OCI-LY1 (cell line): ENCODE data around the gene MYZAP.

Experiments
- H2AFZ ChIP-seq: fragments of 200-600 bp; sonication (generic), shearing (Covaris generic); 2 replicates; pipeline ENCODE4 v1.6.0; 2014; ENCODE audit warnings: antibody characterized with exemption, mild to moderate bottlenecking, low read length
- H3F3A ChIP-seq: fragments of 200-600 bp; sonication (generic), shearing (Covaris generic); 2 replicates; pipeline ENCODE4 v1.6.0; 2014; ENCODE audit warnings: mild to moderate bottlenecking, antibody characterized with exemption, low read length, moderate library complexity; ENCODE audit not compliant: insufficient read depth
- H3K27ac ChIP-seq: fragments of 200-600 bp; sonication (generic); 2 replicates; pipeline ENCODE4 v1.5.1; 2014; ENCODE audit warnings: low read length, mixed run types, mild to moderate bottlenecking, low read depth; ENCODE audit not compliant: poor library complexity, severe bottlenecking
- H3K27me3 ChIP-seq: fragments of 200-600 bp; sonication (generic); 2 replicates; pipeline ENCODE4 v1.6.0; 2014; ENCODE audit warnings: antibody characterized with exemption, mild to moderate bottlenecking, low read length, moderate library complexity; ENCODE audit not compliant: insufficient read depth
- H3K36me3 ChIP-seq: fragments of 200-600 bp; sonication (generic); 2 replicates; pipeline ENCODE4 v1.6.1; 2014; ENCODE audit warnings: mild to moderate bottlenecking, antibody characterized with exemption, low read length, moderate library complexity, mixed read lengths; ENCODE audit not compliant: insufficient read depth
- H3K4me1 ChIP-seq: fragments of 200-600 bp; sonication (generic); 2 replicates; pipeline ENCODE4 v1.5.1; 2014; ENCODE audit warnings: mild to moderate bottlenecking, low read length, moderate library complexity; ENCODE audit not compliant: insufficient read depth, severe bottlenecking
- H3K4me2 ChIP-seq: fragments of 200-600 bp; sonication (generic), shearing (Covaris generic); 2 replicates; pipeline ENCODE4 v1.6.1; 2014; ENCODE audit warnings: low read length
- H3K4me3 ChIP-seq: fragments of 200-600 bp; sonication (generic); 2 replicates; pipeline ENCODE4 v1.5.1; 2014; ENCODE audit warnings: low read length, low read depth, mild to moderate bottlenecking, mixed read lengths; ENCODE audit not compliant: poor library complexity, severe bottlenecking
- H3K79me2 ChIP-seq: fragments of 200-600 bp; shearing (Covaris generic); 2 replicates; pipeline ENCODE4 v1.6.1; 2016; ENCODE audit warnings: mixed run types, low read length, mixed read lengths; ENCODE audit not compliant: insufficient read depth
- H3K9ac ChIP-seq: fragments of 200-600 bp; sonication (generic), shearing (Covaris generic); 2 replicates; pipeline ENCODE4 v1.6.1; 2014; ENCODE audit warnings: mild to moderate bottlenecking, low read length, mixed read lengths
- H3K9me2 ChIP-seq: fragments of 200-600 bp; sonication (generic), shearing (Covaris generic); 2 replicates; pipeline ENCODE4 v1.6.1; 2014; ENCODE audit warnings: low read depth, mild to moderate bottlenecking, low read length, mixed read lengths
- H3K9me3 ChIP-seq: fragments of 200-600 bp; shearing (Covaris generic); 2 replicates; pipeline ENCODE4 v1.6.1; 2014; ENCODE audit warnings: low read length, mixed read lengths
- H4K20me1 ChIP-seq: fragments of 200-600 bp; sonication (generic), shearing (Covaris generic); 2 replicates; pipeline ENCODE4 v1.6.0; 2016; ENCODE audit warnings: mild to moderate bottlenecking, low read length; ENCODE audit not compliant: insufficient read depth
- EZH2 ChIP-seq: fragments of 200-600 bp; sonication (generic), shearing (Covaris generic); IDR thresholded peaks from 2 replicates; pipeline ENCODE4 v1.8.0; 2017; ENCODE audit warnings: borderline replicate concordance, mixed run types, mild to moderate bottlenecking, antibody characterized with exemption, low read length, moderate library complexity, mixed read lengths
- TF ChIP-seq, protein P1 (sequence below): fragments of 200-600 bp; sonication (generic), shearing (Covaris generic); IDR thresholded peaks from 2 replicates; pipeline ENCODE4 v1.5.1; 2017; ENCODE audit warnings: mild to moderate bottlenecking, antibody characterized with exemption, low read length, moderate library complexity, mixed read lengths

Gene MYZAP

DNA sequence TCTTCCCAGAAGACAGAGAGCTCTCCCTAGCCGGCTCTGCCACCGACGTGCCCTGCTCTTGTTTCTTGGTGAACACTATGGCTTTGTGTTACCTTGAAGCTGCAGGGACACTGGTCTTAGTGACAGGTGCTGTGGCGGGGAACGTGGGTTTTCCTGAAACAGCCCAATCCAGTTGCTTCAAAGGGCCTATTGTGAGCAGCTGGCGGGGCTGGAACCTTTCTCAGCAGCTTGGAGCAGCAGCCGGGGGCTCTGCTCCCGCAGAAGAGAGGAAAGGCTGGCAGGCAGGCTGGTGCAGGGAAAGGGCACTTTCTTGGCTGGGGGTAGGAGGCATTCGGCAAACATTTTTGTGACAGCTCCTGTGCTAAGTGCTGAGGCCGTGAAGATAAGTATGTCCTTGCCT is 12.8 kb downstream of the MYZAP start:
- no peak overlapping the region for H3K27ac ChIP-seq
- no peak for TF ChIP-seq EZH2
- TF ChIP-seq, protein P1, sequence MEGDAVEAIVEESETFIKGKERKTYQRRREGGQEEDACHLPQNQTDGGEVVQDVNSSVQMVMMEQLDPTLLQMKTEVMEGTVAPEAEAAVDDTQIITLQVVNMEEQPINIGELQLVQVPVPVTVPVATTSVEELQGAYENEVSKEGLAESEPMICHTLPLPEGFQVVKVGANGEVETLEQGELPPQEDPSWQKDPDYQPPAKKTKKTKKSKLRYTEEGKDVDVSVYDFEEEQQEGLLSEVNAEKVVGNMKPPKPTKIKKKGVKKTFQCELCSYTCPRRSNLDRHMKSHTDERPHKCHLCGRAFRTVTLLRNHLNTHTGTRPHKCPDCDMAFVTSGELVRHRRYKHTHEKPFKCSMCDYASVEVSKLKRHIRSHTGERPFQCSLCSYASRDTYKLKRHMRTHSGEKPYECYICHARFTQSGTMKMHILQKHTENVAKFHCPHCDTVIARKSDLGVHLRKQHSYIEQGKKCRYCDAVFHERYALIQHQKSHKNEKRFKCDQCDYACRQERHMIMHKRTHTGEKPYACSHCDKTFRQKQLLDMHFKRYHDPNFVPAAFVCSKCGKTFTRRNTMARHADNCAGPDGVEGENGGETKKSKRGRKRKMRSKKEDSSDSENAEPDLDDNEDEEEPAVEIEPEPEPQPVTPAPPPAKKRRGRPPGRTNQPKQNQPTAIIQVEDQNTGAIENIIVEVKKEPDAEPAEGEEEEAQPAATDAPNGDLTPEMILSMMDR: no peak

DNA sequence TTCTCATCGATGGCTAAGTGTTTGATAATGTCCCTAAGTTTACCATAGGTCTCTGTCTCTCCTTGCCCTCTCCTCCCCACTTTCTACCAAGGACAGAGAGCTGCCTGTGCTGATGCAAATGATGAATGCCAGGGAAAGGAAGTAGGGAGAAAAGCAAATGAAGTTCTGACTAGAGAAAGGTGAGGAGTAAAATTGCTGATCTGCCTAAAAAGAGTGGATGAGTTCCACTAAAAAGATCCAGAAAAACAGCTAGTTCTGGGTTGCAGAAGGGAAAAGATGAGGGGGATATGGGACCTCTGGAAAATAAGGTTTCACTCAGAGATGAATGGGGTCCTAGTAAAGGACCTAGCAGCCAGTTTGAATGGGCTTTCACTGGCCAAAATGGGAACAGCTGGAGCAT is 13.8 kb downstream of the MYZAP start:
- H4K20me1 ChIP-seq: no peaks in the 10 kb centered on the region
- no peaks in the 10 kb centered on the region for H3K79me2 ChIP-seq
- H3K27me3 ChIP-seq: no peaks in the 10 kb centered on the region
- no peaks in the 10 kb centered on the region for H3K36me3 ChIP-seq
- no peaks in the 10 kb centered on the region for H3K9me3 ChIP-seq
- H3K4me2 ChIP-seq: no peak overlapping the region
- H3F3A ChIP-seq: no peaks in the 10 kb centered on the region
- H3K27ac ChIP-seq: no peak overlapping the region
- H3K9me2 ChIP-seq: no peaks in the 10 kb centered on the region
- no peak overlapping the region for H3K9ac ChIP-seq
- H2AFZ ChIP-seq: no peak overlapping the region
- TF ChIP-seq, protein P1: no peak
- no peaks in the 10 kb centered on the region for H3K4me1 ChIP-seq
- H3K4me3 ChIP-seq: no peak overlapping the region

More for the DNA sequence above, 12.8 kb downstream of the MYZAP start:
- H4K20me1 ChIP-seq: no peaks in the 10 kb centered on the region
- H3K4me2 ChIP-seq: no peak overlapping the region
- H3K9me2 ChIP-seq: no peaks in the 10 kb centered on the region
- H3K4me1 ChIP-seq: no peaks in the 10 kb centered on the region
- no peaks in the 10 kb centered on the region for H3K9me3 ChIP-seq
- no peak overlapping the region for H3K4me3 ChIP-seq
- H3K27me3 ChIP-seq: no peaks in the 10 kb centered on the region
- H3K36me3 ChIP-seq: no peaks in the 10 kb centered on the region
- H3F3A ChIP-seq: no peaks in the 10 kb centered on the region
- no peaks in the 10 kb centered on the region for H3K79me2 ChIP-seq
- no peak overlapping the region for H2AFZ ChIP-seq
- no peak overlapping the region for H3K9ac ChIP-seq

DNA sequence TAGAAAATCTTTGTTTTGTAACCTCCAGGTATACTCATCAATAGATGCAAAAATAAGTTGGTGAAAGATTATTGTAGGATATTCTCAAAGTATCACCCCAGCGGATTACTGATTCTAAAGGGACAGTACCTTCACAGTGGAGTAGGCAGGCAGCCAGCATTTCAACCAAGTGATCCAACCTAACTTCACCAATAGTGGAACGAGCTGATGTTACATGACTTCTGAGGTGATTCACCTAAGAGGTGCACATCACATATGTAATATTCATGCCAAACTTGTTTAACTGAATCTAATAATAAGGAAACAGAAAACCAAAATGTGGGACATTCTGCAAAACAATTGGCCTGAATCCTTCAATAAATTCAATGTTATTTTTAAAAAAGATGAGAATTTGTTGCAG is 14.3 kb downstream of the MYZAP start:
- H2AFZ ChIP-seq: no peak overlapping the region
- no peak overlapping the region for H3K27ac ChIP-seq
- no peak overlapping the region for H3K4me2 ChIP-seq
- no peak overlapping the region for H3K9ac ChIP-seq
- TF ChIP-seq EZH2: no peak
- TF ChIP-seq, protein P1: no peak
- no peaks in the 10 kb centered on the region for H3K79me2 ChIP-seq
- H3K4me3 ChIP-seq: no peak overlapping the region
- H3F3A ChIP-seq: no peaks in the 10 kb centered on the region
- no peaks in the 10 kb centered on the region for H4K20me1 ChIP-seq
- H3K36me3 ChIP-seq: no peaks in the 10 kb centered on the region
- H3K4me1 ChIP-seq: no peaks in the 10 kb centered on the region
- no peaks in the 10 kb centered on the region for H3K9me2 ChIP-seq
- H3K9me3 ChIP-seq: no peaks in the 10 kb centered on the region
- H3K27me3 ChIP-seq: no peaks in the 10 kb centered on the region
